Measurements from ENCODE around the gene PNMT.

- TF ChIP-seq CTCF (tag by site-specific recombination; IDR thresholded peaks at IDR 0.05) (no peak), ZNF274 (IDR thresholded peaks at IDR 0.05; ENCODE audit: low read length) (no peak), ZNF274 (tag by site-specific recombination; IDR thresholded peaks at IDR 0.05; ENCODE audit: borderline replicate concordance) (no peak), ZNF280D (tag by site-specific recombination; IDR thresholded peaks at IDR 0.05) (no peak), ZNF580 (tag by site-specific recombination; IDR thresholded peaks at IDR 0.05) (no peak)
Measured at GRCh38 chr17:39688475-39688835, 20.2 kb downstream of the PNMT start.
